Right hindlimb (tissue), 1 donor: Measurements from ENCODE around the gene BCAN.

Experiments
- DNase-seq: peaks from one replicate; pipeline ENCODE4 v3.0.0-alpha.2; 2018

The BCAN gene

DNA sequence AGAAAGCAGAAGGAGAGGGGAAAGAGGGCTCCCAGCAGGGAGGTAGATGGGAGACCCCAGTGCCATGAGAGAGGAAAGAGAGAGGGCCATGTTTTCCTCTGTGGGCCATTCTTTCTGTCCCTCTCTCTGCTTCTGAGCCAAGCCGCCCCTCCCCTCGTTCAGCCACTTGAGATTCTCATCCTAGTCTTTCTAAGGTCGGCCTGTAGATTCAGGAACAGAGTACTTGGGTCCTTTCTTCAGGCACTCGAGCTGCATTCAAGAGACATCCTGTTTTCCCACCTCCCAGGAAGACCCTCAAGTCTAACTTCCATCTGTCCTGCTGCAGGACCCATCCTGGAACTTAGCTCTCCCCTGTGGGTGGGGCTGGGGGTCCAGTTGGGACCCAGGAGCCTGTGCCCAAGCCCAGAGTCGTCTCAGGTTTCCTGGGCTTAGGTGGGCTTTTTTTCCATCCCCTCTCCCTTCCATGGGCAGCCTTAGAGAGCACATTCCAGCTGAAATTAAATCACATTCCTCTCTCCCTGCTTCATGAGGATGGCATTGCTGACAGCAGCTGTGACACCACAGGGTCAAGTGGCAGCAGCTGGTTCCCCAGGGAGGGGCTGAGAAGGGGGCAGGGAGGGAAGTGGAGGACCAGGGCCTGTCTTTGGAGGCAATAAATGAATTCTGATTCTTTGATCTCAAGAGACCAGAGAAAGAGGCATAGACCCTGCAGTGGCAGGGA is 22.3 kb downstream of the BCAN start:
- DNase-seq, result peak; percentile 75

DNA sequence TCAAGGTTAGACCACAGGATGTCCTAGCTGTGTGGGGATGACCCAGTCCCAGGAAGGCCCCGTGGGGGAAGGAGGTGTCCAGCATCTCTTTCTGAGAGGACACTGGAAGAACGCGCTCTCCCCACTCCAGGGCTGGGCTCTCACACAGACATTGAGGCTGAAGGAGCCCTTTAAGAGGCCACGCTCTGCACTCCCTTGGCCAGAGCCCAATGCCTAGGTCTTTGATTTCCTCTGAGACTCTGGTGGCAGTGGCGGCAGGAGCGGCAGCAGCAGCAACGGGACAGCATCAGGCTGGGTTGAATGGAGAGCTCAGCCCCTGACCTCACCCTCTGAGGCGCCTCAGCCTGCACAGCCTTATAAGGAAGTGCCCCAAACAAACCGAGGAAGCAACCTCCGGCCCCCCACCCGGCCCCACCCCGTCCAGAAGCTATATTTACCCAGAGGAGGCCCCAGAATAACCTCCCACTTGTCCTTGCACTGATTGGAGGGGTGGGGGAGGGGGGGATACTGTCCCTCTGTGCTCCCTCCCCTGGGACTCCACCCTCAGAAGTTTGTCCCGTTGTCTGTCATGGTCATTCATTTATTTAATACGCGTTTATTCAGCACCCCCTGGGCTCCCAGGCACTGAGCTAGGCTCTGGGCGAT is 23.0 kb downstream of the BCAN start:
- peak; percentile 76 for DNase-seq

DNA sequence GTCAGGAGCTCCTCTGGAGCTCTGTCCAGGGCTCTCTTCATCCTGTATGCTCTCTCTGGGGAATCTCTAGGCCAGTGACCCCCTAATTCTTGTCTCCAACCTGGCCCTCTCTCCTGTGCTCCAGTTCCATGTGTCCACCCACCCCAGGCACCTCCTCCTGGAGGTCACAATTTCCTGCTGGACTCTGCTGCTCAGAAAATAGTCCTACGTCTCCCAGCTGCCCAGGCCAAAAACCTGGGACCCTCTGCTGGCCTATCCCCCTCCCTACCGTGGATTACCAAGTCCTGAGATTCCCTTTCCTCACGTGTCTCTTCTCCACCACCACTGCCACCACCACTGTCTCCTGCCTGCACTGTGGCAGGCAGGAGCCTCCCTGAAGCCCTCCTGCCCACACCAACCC is 23.6 kb downstream of the BCAN start:
- no peak for DNase-seq

DNA sequence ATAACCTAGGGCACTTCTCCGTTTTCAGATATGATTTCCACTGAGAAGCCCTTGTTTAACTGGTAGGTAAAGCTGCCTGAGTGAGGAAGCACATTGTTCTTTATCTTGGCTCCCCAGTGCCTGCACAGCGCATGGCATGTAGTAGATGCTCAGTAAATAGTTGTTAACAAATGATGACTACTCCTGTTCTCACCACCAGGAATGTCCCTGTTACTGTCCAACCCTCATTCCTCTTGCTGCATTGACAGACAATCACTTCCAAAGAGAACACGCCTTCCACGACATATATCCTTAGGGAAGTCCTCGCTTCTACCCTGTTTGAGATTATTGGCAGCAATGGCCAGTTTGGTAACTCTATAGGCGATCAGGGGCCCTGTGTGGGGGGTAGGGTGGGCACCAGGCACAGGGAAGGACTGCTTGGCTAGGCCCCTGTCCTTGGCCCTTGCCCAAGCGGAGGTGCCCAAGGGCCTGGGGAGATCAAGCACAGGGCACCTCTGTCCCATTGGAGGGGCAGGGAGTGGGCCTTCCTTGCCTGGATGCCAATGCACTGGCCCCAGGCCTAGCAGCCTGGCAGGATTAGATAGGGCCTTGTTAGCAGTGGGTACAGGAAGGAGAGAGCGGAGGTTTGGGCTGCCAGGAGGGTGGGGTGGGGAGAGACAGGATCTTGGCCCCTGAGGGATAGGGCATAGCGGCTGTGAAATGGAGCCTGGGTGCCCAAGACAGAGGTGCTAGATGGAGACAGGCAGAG is 25.1 kb downstream of the BCAN start:
- DNase-seq, result no peak

DNA sequence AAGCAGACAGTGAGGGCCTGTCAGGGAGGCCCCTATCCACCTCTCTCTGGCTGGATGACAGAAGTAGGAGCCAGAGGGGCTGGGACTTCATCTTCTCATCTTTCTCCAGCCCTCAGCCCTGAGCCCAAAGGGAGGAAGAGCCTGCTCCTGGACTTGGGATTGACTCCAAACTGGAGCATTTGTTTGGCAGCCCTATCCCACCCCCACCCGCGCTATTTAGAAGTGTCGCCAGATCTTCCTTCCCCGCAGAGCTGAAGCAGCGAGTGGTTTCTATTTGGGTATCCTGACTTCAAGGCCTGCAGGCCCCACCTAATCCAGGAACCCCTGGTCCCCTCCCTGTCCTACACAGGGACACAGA is 25.7 kb downstream of the BCAN start:
- DNase-seq, result peak; percentile 93

DNA sequence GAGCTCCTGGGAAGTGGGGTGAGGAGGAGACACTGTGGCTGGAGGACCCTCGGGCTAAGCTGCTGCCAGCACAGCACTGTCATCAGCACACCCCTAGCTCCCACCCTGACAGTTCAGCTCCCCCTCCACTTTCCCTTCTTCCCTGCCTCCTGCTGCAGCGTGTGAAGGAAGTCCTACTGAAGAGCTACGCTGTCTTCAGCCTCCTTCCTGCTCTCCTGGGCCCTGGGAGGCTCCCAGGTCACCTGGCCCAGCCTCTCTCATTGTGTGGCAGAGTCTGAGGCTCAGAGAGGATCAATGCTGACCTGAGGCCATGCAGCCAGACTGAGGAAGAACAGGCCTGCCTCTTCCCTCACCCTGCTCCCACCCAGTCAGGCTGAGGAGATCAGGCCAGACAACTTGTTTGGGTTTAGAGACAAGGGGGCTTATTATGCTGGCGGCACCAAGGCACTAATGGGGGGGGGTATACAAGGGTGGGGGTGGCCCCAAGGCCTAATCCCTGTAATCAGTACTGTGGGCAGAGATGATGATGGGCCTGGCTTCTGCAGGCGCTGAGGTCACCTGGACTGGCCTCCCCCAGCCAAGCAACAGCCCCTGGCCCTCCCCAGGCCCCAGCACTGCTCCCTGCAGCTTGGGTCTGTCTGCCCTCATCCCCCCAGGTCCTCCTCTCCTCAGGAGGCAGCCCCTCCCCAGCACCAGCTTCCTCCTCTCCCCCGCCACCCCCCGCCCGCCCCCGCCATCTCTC is 26.2 kb downstream of the BCAN start:
- no peak for DNase-seq

DNA sequence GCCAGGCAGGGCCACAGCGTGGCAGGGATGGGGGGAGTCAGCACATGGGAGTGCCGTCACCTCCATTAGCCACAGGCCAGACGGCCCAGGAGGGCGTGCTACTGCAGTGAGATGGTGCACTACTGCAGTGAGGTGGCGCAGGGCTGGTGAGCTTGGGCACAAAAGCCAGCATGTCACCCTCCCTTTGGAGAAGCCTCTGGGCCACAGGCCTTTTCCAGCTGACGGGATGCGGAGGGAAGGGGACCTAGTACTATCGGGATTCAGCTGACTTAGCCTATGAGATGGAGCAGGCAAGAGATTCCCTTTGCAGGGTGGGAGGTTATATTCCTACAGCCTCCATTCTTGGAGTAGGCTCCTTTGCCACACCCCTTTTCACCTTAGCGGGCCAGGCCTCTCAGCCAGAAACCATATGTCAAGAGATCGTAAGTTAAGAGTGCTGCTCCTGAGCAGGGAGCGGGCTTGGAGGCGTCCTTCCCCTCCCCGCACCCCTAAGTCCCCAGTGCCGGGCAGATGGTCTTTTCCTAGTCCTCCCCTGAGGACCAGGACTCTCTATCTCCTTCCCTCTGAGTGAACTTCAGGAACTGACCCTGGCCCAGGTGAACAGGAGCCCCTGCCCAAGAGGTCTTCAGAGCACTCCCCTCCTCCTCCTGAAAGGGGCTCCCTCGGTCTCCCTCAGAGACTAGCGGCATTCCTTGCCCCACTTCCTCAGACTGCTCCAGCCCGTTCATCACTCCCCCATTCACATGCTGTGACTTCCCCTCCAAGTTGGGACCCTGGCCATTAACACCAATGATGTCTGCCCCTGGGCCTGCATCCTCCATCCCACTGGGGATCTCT is 27.1 kb downstream of the BCAN start:
- no peak for DNase-seq

DNA sequence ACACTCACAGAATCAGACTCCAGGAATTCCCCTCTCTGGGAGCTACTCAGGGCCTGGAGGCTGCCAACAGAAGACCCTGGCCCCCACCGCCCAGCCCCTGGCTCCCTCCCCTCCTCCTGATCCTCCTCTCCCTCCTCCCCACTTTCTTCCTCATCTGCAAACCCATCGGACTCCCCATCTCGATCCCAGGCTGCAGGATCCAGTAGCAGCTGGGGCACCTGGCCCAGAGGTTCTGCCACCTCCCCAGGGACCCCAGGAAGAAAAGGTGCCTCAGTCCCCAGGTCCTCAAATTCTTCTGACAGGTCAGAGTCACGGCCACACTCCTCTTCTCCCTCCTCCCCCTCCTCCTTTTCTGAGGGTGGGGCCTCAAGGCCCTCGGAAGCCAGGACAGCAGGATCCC is 27.9 kb downstream of the BCAN start:
- no peak for DNase-seq

DNA sequence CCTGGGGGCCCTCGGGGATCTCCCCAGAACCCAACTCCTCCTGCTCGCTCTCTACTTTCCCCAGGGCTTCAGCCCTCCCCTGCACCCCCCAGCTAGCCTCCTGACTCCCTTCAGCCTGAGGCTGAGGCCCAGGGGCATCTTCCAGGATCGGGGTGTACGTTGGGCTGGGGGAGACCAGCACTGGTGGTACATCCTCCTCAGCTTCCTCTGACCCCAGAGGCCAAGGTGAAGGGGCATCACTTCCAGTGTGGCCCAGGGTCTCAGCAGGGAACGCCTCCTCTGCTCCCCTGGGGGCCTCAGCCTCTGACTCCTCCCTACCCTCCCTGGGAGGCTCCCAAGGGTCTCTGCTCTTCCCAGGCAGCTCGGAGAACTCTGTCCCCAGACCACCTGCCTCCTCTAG is 28.4 kb downstream of the BCAN start:
- DNase-seq, result no peak

DNA sequence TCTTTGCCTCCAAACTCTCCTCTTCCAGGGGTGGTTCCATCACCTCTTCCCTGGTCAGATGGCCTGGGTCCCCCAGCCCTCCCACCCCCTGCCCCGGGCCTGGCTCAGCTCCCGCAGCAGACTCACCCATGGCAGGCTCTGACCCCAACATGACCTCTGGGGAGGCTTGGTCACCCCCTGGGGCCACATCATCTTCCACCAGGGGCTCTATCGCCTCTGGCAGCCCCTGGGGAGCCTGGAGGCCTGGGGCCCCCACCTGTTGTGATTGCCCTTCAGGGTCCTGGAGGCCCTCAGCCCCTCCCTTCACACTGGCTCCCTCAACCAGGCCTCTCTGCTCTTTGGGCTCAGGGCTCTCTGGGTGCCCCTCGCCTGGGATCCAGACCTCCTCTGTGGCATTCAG is 28.9 kb downstream of the BCAN start:
- no peak for DNase-seq

DNA sequence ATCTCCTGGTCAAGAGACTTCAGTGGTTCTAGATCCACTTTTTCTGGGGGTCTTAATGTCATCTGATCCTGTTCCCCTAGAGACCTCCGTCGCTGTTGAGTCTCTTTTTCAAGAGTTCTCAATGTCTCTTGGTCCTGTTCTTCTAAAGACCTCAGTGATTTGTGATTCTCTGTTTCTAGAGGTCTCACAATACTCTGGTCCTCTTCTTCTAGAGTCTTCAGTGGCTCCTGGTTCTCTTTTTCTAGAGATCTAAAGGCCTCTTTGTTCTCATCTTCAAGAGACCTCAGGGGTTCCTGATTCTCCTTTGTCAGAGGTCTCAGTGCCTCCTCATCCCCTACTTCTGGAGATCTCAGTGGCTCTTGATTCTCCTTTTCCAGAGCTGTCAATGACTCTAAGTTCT is 29.9 kb downstream of the BCAN start:
- DNase-seq, result no peak

DNA sequence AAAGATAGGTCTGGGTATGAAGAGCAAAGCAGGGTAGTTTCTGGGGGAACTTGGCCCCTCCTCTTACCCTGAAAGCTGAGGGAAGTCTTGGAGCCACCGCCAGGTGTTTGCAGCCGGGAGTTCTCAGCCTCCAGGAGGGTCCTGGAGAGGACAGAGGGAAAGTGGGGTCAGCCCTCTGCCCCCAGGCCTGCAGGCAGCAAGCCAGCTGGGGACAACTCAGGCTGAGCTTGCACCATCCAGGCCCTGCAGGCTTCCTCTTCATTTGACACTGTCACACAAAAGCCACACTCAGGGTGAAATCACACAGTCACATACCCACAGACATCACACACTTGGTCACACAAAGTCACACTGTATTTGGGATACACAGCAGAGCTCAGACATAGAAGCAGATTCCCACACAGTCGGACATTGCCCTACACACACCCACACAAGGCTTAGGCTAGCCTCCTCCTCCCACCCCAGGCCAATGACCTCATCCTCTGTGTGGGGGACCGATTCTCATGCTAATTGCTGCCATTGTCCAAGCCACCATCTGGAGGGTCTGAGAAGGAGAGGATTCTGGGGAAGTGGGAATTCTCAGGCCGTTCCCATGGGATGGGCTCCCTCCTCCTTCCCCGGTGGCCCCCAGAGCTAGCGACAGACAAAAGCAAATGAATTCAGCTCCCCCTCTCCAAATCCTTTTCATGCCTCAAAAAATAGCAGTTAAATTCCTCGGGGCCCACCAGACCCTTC is 31.6 kb downstream of the BCAN start:
- DNase-seq, result no peak

DNA sequence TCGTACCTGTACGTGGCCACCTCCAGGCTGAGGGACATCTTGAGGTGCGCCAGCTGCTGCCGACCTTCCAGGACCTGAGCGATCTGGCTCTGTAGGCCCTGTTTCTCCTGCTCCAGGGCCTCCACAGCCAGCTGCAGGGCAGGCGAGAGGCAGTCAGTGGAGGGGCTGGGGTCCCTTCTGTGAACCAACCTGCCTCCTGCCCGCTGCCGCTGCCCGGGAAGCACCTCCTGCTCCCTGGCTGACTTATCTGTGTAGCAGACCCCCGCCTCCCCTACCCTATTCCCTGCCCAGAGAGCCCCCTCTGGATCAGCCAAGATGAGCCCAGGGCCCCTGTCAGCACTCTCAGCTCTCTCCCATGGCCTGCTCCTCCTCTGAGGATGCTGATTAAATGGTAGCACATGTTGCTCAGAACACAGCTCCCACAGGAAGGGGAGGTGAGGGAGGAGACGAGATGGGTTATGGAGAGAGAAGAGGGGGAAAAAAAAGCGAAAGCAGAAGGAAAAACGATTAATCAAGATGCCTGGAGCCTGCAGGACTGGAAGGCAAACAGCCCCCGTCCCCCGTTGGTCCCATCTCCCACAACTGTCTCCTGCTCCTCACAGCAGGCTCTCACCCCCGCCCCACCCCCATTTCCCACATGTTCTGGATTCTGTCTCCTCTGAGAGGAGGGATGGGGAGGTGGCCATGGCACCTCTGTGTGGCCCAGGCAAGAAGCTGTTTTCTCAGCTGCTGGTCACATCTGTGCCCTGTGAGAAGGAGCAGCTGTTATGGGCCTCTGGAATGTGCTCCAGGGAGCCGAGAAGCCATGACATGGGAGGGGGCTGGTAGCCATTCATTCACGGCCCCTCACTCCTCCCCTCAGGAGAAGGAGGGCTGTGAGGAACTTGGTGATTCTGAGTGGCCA is 33.5 kb downstream of the BCAN start:
- peak; percentile 85 for DNase-seq

DNA sequence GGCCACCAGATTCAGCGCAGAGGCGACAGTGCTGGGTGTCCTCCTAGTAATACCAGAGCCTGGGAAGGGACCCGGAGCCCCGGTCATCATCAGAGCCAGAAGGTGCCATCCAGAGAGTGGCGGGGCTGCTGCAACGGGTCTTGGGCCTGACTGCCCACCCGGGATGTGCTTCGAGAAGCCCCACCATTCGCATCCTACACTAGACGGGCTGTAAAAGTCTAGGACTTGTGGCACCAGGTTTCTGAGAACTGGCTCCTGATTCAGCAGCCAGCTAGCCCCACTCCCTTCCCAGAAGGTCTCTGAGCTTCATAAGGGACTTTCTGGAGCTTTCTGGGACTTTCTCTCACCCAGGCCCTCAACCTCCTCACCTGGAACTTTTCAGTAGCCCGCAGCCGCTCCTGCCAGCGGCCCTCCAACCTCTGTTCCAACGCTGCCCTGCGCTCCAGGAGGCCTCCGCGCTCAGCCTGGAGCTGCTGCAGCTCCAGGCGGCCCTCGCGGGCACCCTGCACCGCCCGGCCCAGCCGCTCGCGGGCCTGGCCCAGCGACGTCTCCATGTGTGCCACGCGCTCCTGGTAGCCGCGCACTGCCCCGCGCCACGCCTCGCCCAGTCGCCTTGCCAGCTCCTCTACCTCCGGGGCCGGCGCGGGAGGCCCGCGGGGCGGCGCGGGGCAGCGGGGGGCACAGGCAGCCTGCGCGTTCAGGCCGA is 34.4 kb downstream of the BCAN start:
- no peak for DNase-seq

DNA sequence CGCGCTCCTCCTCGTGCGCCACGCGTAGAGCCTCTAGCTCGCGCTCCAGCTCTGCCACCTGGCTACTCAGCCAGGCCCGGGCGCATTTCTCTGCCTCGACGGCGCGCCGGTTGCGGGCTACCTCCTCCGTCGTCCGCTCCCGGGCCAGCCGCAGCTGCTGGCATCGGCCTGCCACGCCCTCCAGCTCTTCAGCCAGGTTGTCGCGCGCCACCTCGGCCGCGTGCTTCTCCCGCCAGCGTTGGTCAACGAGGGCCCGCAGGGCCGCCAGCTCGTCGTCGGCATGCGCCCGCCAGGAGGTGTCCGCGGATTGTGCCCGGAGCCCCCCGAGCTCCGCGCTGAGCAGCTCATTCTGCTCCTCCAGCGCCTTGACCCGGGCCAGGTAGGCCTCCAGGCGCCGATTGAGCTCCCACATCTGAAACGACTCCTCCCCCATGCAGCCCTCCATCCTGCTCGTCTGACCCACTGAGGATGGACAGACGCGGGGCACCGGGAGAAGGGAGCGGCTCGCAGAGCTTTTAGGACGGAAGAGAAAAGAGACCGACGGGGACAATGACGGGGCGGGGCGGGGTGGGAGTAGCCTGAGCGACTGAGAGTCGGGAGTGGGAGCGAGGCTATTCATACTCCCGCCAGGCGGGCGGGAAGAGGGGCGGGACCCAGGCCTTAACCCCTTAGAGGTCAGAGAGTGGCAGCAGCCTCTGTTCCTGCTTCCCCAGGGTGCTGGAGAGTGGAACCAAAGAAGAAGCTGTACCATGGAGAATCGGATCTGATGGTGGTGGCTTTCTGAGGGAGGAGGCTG is 35.1 kb downstream of the BCAN start, which contains the start of gene NES:
TSS of gene NES (minus strand) at position 588 of the 796 bp plus-strand sequence. CDS start at position 445, 143 bp downstream.
- peak; percentile 93 for DNase-seq

DNA sequence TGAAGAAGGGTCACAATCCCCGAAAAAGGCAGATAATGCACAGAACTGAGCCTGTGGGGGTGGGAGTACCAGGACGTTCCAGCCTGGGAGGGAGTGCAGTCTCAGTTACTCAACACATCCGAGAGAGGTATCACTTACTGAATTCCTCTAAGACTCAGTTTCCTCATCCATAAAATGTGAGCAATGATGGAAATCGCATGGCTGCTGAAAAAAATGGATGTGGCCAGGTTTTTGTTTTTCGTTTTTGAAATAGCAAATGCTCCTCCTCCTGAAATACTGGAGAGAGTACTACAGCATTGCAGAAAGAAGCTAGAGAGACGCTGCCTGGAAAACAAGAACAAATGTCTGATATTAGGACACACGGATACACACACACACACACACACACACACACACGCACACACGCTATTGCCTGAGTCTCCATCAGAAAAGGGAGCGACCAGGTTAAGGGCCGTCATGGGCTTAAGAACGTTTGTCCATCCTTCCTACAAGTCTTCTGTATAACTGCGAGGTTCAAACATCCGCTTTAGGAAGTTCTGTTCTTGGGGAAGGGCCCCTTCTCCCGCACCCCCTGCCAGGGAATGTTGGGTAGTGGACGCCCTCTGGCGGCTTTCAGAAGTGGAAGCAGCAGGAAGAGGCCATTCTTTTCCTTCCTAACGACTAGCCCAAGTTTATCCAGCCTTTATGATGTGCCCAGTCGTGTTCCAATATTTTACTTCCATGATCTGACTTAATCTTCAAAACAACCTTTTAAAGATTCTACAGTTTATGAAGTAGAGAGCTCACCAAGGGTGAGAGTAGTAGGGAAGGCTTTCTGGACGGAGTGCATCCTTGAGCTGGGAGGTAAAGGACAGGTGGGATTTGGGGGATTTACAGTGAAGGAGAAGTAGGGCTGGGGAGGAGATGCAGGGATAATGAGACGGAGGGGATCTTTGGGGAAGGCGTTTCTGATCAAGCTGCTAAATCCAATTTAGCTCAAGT is 36.0 kb downstream of the BCAN start:
- peak; percentile 88 for DNase-seq

DNA sequence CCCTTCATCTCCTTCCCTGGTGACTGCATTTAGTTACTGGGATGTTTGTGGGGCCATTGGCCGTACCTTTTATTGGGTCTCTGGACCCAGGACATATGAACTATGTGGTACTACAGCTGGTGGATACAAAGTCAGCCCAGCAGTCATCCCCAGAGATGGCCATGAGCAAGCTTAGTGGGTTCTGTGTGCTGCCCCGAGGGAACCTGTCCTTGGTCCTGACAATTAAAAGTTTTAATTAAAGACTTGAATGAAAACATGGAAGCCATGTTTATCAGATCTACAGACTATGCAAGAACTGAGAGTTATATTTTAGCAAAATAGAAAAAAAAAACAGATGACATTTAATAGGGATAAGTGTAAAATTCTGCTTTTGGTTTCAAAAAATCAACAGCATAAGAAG is 38.1 kb downstream of the BCAN start:
- DNase-seq, result no peak
